Measurements from ENCODE around the gene KCNV2. TPM values are rescaled to one million over a fixed set of nuclear protein-coding genes. Genes with fewer than 3 reads are reported as not detected.

KCNV2 gene
- total RNA-seq, 6 experiments from 2014 or later, result not detected

GRCh38 chr9:2722715-2723114, 5.4 kb downstream of the KCNV2 start:
- ATAC-seq (no peak), DNase-seq (no peak)
- Histone ChIP-seq H3K27me3 (no peaks in the 10 kb centered on the region), H3K4me3 (no peak overlapping the region), H3K27ac (no peak overlapping the region), H3K36me3 (no peaks in the 10 kb centered on the region), H3K4me1 (peaks cover 0 to 16% (median 5%) of the 10 kb centered on the region in 4 donors), H3K9me3 (no peaks in the 10 kb centered on the region)
- intact Hi-C loops (cut with DNase I), result no loop called here
- no peak for TF ChIP-seq CTCF (IDR thresholded peaks at IDR 0.05)
- TF ChIP-seq POLR2A (IDR thresholded peaks at IDR 0.05), result no peak
- 65% methylated on average over 2 of the region's 2 CpGs for WGBS (ENCODE audit: insufficient coverage, low coverage, low lambda C conversion rate, missing lambda C conversion rate)

- no peaks in the 10 kb centered on the region for H3K36me3 ChIP-seq
- H3K4me1 ChIP-seq, result peaks cover 0 to 22% (median 6%) of the 10 kb centered on the region in 4 donors
- WGBS (ENCODE audit: insufficient coverage, low coverage, low lambda C conversion rate, missing lambda C conversion rate), result 87% methylated on average over 4 of the region's 4 CpGs
- DNase-seq (no peak), ATAC-seq (no peak)
- H3K27ac ChIP-seq, result no peak overlapping the region
- H3K4me3 ChIP-seq, result no peak overlapping the region
- H3K9me3 ChIP-seq, result no peaks in the 10 kb centered on the region
- no peaks in the 10 kb centered on the region for H3K27me3 ChIP-seq
- intact Hi-C loops (cut with DNase I), result no loop called here
- no peak for TF ChIP-seq CTCF (IDR thresholded peaks at IDR 0.05)
- no peak for TF ChIP-seq POLR2A (IDR thresholded peaks at IDR 0.05)
These were observed 6.2 kb downstream of the KCNV2 start for GRCh38 chr9:2723376-2724065.

- intact Hi-C loops (cut with DNase I), result no loop called here
- 87% methylated on average over 3 of the region's 4 CpGs for WGBS (ENCODE audit: insufficient coverage, low coverage, low lambda C conversion rate, missing lambda C conversion rate)
These were observed 7.8 kb downstream of the KCNV2 start for GRCh38 chr9:2725126-2725525.

GRCh38 chr9:2725898-2726649, 8.8 kb downstream of the KCNV2 start:
- 73% methylated on average over 3 of the region's 4 CpGs for WGBS (ENCODE audit: insufficient coverage, low coverage, low lambda C conversion rate, missing lambda C conversion rate)
- TF ChIP-seq CTCF (IDR thresholded peaks at IDR 0.05), result no peak
- no peak for TF ChIP-seq POLR2A (IDR thresholded peaks at IDR 0.05)
- no peak overlapping the region for H3K4me3 ChIP-seq
- H3K4me1 ChIP-seq, result peaks cover 0 to 10% (median 1%) of the 10 kb centered on the region in 4 donors
- intact Hi-C loops (cut with DNase I), result no loop called here
- ATAC-seq, result no peak
- DNase-seq, result no peak
- no peaks in the 10 kb centered on the region for H3K36me3 ChIP-seq
- H3K9me3 ChIP-seq, result no peaks in the 10 kb centered on the region
- H3K27ac ChIP-seq, result no peak overlapping the region
- no peaks in the 10 kb centered on the region for H3K27me3 ChIP-seq

More at GRCh38 chr9:2725126-2725525, 7.8 kb downstream of the KCNV2 start:
- ATAC-seq, result no peak
- no peaks in the 10 kb centered on the region for H3K27me3 ChIP-seq
- no peaks in the 10 kb centered on the region for H3K36me3 ChIP-seq
- peaks cover 0 to 15% (median 6%) of the 10 kb centered on the region in 4 donors for H3K4me1 ChIP-seq
- DNase-seq, result no peak
- H3K27ac ChIP-seq, result no peak overlapping the region
- TF ChIP-seq POLR2A (IDR thresholded peaks at IDR 0.05) (no peak), CTCF (IDR thresholded peaks at IDR 0.05) (no peak)
- H3K4me3 ChIP-seq, result no peak overlapping the region
- H3K9me3 ChIP-seq, result no peaks in the 10 kb centered on the region
